K562 (cell line): ENCODE data around the gene ORC3. TPM values are rescaled to one million over a fixed set of nuclear protein-coding genes. Genes with fewer than 3 reads are reported as not detected.

ENCODE experiments used
- ATAC-seq: fragments of 200-7000 bp; cut with Tn5 transposase; 3 replicates; pipeline ENCODE4 v1.9.1; 2020; ENCODE audit warnings: moderate library complexity
- BruUV-seq: library from RNA; stranded (reverse); fragments of 400-500 nt; replicated peaks from 2 replicates; lab custom pipeline; 2021; lab: Mats Ljungman, UMichigan
- CTCF ChIA-PET: fragments of 300-600 bp; formaldehyde crosslinking; extraction: SDS; loops from one replicate; lab custom pipeline; 2021; ENCODE audit warnings: low intra/inter-chr PET ratio; lab: Yijun Ruan, JAX
- POLR2A ChIA-PET: fragments of 300-600, 350-650 bp; sonication (Branson Sonifier 250); formaldehyde crosslinking; extraction: SDS; loops from one replicate; lab custom pipeline; 2021; ENCODE audit warnings: antibody characterized with exemption, inconsistent platforms; lab: Yijun Ruan, JAX
- DNase-seq, 4 experiments: peaks; one replicate each; pipeline versions ENCODE4 v3.0.0 to v3.0.0-alpha.2; 2011 to 2018; ENCODE audit warnings: low spot score in 3 of 4, mixed read lengths in 3 of 4; ENCODE audit errors: extremely low read depth in 1 of 4
- FAIRE-seq: peaks from 2 replicates; lab custom pipeline; 2011; peaks lifted over from hg19 to GRCh38; lab: Jason Lieb, UNC
- H2AFZ ChIP-seq: 2 replicates; pipeline ENCODE4 v1.6.0; 2011; ENCODE audit warnings: low read depth, low read length, control low read depth, inconsistent platforms
- H3K27ac ChIP-seq: fragments of 200-600 bp; 3 replicates; pipeline ENCODE4 v1.8.0; 2011; ENCODE audit warnings: low read depth, mild to moderate bottlenecking, control low read depth, inconsistent platforms, low read length, moderate library complexity, mixed read lengths; ENCODE audit errors: extremely low read depth
- H3K27me3 ChIP-seq, 2 experiments: fragments of 300-600 bp in 1 of 2; 2 replicates in 1 of 2; 3 replicates in 1 of 2; pipeline versions ENCODE4 v1.6.0 to v1.8.0; 2011; ENCODE audit warnings: inconsistent platforms in 2 of 2, low read length in 2 of 2, mild to moderate bottlenecking in 1 of 2, mixed read lengths in 1 of 2, moderate library complexity in 1 of 2; ENCODE audit not compliant: control insufficient read depth in 2 of 2, insufficient read depth in 2 of 2
- H3K36me3 ChIP-seq: fragments of 300-600 bp; 3 replicates; pipeline ENCODE4 v1.8.0; 2011; ENCODE audit warnings: mild to moderate bottlenecking, low read length, inconsistent platforms; ENCODE audit not compliant: control insufficient read depth, insufficient read depth
- H3K4me1 ChIP-seq, 2 experiments: fragments of 200-600 bp in 1 of 2; replicated peaks in 1 of 2; 2 replicates in 1 of 2; 3 replicates in 1 of 2; pipeline versions ENCODE4 v1.5.1 to v1.8.0; 2011; ENCODE audit warnings: inconsistent platforms in 2 of 2, low read length in 2 of 2, mild to moderate bottlenecking in 1 of 2, mixed read lengths in 1 of 2, moderate library complexity in 1 of 2; ENCODE audit not compliant: control insufficient read depth in 2 of 2, insufficient read depth in 2 of 2
- H3K4me2 ChIP-seq: 2 replicates; pipeline ENCODE4 v1.6.1; 2011; ENCODE audit warnings: low read length, control low read depth, inconsistent platforms, mixed read lengths; ENCODE audit not compliant: insufficient read depth
- H3K4me3 ChIP-seq: fragments of 200-600 bp; sonication (generic), shearing (Covaris generic); 2 replicates; pipeline ENCODE4 v1.5.1; 2016; ENCODE audit warnings: control low read depth, inconsistent platforms
- H3K79me2 ChIP-seq: fragments of 200-600 bp; 3 replicates; pipeline ENCODE4 v1.8.0; 2011; ENCODE audit warnings: low read length, inconsistent platforms; ENCODE audit not compliant: control insufficient read depth, insufficient read depth
- H3K9ac ChIP-seq, 2 experiments: 2 replicates each; pipeline versions ENCODE4 v1.6.0 to v1.6.1; 2011; ENCODE audit warnings: low read depth in 2 of 2, low read length in 2 of 2, control low read depth in 1 of 2, inconsistent platforms in 1 of 2, mild to moderate bottlenecking in 1 of 2, mixed read lengths in 1 of 2; ENCODE audit not compliant: insufficient read depth in 1 of 2
- H3K9me1 ChIP-seq: one replicate; pipeline ENCODE4 v1.6.0; 2011; ENCODE audit warnings: inconsistent platforms, mild to moderate bottlenecking, low read length, moderate library complexity; ENCODE audit not compliant: control insufficient read depth, insufficient read depth
- H3K9me3 ChIP-seq: replicated peaks from 2 replicates; pipeline ENCODE4 v1.5.1; 2011; ENCODE audit warnings: low read depth, low read length, inconsistent platforms; ENCODE audit not compliant: control insufficient read depth, insufficient read depth
- H4K20me1 ChIP-seq: replicated peaks from 2 replicates; pipeline ENCODE4 v1.6.1; 2011; ENCODE audit warnings: low read length, inconsistent platforms, mixed read lengths; ENCODE audit not compliant: control insufficient read depth, insufficient read depth
- PHTF2 ChIP-seq: fragments of 250-450 bp; sonication (Bioruptor Pico); IDR thresholded peaks from 2 replicates; pipeline ENCODE4 v1.5.0; 2021; ENCODE audit warnings: mild to moderate bottlenecking
- U2AF1 ChIP-seq: fragments of 200-400 bp; formaldehyde crosslinking; optimal IDR thresholded peaks from 2 replicates; pipeline ENCODE3; 2017; ENCODE audit warnings: mild to moderate bottlenecking, low read depth, low read length, moderate library complexity
- ZNF561 ChIP-seq: fragments of 450-650 bp; formaldehyde crosslinking; conservative IDR thresholded peaks from 2 replicates; pipeline ENCODE4 v1.4.0; 2020; ENCODE audit warnings: mild to moderate bottlenecking, moderate library complexity
- WGBS: fragments of 100-300 bp; shearing (Covaris generic); methylation state at CpG from one replicate; pipeline ENCODE4 v1.1.6; 2016; ENCODE audit warnings: low coverage, mixed read lengths; ENCODE audit not compliant: insufficient coverage; ENCODE audit errors: missing lambda C conversion rate; 5-methylcytosine and 5-hydroxymethylcytosine counted together
- in situ Hi-C: fragments of 300-500 bp; cut with MboI; formaldehyde crosslinking; loops from 4 replicates; pipeline ENCODE4 v1.15.0; 2018; ENCODE audit warnings: inconsistent platforms, mixed read lengths
- intact Hi-C: fragments of 100-400 bp; cut with micrococcal nuclease; formaldehyde crosslinking; loops from 2 replicates; pipeline ENCODE4 v1.14.2; 2022
- polyA plus RNA-seq, 8 experiments: library from polyadenylated mRNA; depleted of rRNA in 4 of 8; stranded (reverse) in 5 of 8; unstranded in 3 of 8; fragments of >200 nt; fragmentation: Nextera tagmentation in 2 of 8; fragmentation: Illumina TruSeq in 1 of 8; extraction: Ambion mirVana in 2 of 8; extraction: Trizol in 1 of 8; gene quantifications; 2 replicates each; pipeline versions ENCODE4 v1.2.1 to v1.2.3, GENCODE V29; 2011 to 2014; ENCODE audit warnings: inconsistent platforms in 1 of 8, missing spikeins in 1 of 8
- total RNA-seq, 7 experiments: library from RNA; depleted of rRNA in 6 of 7; stranded (reverse); fragments of >200 nt in 6 of 7; fragmentation: Illumina TruSeq in 2 of 7; extraction: Trizol in 2 of 7; gene quantifications; 2 replicates each; pipeline versions ENCODE4 v1.2.1 to v1.2.3, GENCODE V29; 2011 to 2021; ENCODE audit warnings: low replicate concordance in 1 of 7
- TF ChIP-seq, protein P1 (sequence below), 2 experiments: fragments of 450-650 bp in 1 of 2; sonication (generic) in 1 of 2; formaldehyde crosslinking; conservative IDR thresholded peaks; 2 replicates each; pipeline versions ENCODE4 v1.4.0 to v1.8.1; 2020 to 2022; ENCODE audit warnings: mild to moderate bottlenecking in 1 of 2, missing genetic modification reagents in 1 of 2
- TF ChIP-seq, protein P2 (sequence below): fragments of 250-450 bp; sonication (Bioruptor Pico); IDR thresholded peaks from 2 replicates; pipeline ENCODE4 v1.4.0; 2020; ENCODE audit warnings: mild to moderate bottlenecking
- TF ChIP-seq, protein P3 (sequence below), 2 experiments: IDR thresholded peaks; 2 replicates each; pipeline ENCODE4 v1.6.1; 2012; ENCODE audit warnings: improper control_type of control experiment in 2 of 2, low read depth in 2 of 2, low read length in 2 of 2, borderline replicate concordance in 1 of 2
- TF ChIP-seq, protein P4 (sequence below): fragments of 250-450 bp; sonication (Bioruptor Pico); IDR thresholded peaks from 2 replicates; pipeline ENCODE4 v1.5.0; 2020; ENCODE audit warnings: mild to moderate bottlenecking, borderline replicate concordance

The ORC3 gene
- total and polyA plus RNA-seq, 9 of the 15 experiments (the other 6 are each of a cell fraction or from before 2014, with no cell fraction given): 28.8 to 159 (median 74.8) TPM

DNA sequence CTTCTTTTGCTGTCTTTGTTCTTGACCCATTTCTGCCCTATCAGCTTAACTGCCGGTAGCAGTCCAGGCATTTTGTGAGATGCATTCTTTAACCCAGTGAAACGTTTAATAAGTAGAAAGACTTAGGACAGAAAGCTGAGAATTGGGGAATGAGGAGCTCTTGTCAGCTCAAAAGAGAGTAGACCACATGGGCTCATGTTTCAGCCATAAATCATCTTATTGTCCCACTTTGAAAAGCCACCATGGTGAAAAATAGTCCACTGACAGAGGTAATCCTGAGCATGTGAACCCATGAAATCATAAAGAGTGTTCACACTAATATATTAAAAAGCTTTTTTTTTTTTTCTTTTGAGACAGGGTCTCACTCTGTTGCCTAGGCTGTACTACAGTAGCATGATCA is 16.3 kb downstream of the ORC3 start (continued):
- TF ChIP-seq, protein P1, sequence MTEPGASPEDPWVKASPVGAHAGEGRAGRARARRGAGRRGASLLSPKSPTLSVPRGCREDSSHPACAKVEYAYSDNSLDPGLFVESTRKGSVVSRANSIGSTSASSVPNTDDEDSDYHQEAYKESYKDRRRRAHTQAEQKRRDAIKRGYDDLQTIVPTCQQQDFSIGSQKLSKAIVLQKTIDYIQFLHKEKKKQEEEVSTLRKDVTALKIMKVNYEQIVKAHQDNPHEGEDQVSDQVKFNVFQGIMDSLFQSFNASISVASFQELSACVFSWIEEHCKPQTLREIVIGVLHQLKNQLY (CRISPR knock-in tag; conservative IDR thresholded peaks at IDR 0.05): no peak
- TF ChIP-seq U2AF1: no peak
- TF ChIP-seq, protein P2, sequence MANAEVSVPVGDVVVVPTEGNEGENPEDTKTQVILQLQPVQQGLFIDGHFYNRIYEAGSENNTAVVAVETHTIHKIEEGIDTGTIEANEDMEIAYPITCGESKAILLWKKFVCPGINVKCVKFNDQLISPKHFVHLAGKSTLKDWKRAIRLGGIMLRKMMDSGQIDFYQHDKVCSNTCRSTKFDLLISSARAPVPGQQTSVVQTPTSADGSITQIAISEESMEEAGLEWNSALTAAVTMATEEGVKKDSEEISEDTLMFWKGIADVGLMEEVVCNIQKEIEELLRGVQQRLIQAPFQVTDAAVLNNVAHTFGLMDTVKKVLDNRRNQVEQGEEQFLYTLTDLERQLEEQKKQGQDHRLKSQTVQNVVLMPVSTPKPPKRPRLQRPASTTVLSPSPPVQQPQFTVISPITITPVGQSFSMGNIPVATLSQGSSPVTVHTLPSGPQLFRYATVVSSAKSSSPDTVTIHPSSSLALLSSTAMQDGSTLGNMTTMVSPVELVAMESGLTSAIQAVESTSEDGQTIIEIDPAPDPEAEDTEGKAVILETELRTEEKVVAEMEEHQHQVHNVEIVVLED (CRISPR knock-in tag): no peak
- TF ChIP-seq, protein P3, sequence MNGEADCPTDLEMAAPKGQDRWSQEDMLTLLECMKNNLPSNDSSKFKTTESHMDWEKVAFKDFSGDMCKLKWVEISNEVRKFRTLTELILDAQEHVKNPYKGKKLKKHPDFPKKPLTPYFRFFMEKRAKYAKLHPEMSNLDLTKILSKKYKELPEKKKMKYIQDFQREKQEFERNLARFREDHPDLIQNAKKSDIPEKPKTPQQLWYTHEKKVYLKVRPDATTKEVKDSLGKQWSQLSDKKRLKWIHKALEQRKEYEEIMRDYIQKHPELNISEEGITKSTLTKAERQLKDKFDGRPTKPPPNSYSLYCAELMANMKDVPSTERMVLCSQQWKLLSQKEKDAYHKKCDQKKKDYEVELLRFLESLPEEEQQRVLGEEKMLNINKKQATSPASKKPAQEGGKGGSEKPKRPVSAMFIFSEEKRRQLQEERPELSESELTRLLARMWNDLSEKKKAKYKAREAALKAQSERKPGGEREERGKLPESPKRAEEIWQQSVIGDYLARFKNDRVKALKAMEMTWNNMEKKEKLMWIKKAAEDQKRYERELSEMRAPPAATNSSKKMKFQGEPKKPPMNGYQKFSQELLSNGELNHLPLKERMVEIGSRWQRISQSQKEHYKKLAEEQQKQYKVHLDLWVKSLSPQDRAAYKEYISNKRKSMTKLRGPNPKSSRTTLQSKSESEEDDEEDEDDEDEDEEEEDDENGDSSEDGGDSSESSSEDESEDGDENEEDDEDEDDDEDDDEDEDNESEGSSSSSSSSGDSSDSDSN (IDR thresholded peaks at IDR 0.05; ENCODE audit: borderline replicate concordance in 1 of 2, low read depth in 2 of 2, low read length in 2 of 2): no peak

DNA sequence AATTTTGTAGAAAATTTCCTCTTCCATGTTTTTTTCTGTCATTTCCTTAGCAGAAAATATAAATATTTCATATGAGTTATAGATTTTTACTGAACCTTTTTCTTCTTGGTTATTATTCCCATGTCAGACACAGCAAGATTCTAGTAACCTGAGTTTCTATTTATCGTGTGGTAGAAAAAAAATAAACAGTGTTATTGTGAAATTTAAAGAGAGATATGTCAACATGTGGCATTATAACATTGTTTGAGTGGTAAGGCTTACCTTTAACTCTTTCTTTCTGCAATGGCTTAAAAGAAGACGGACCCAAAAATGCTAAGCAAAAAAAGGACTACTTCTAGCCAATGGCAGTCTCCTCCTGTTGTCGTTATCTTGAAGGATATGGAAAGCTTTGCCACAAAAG is 18.9 kb downstream of the ORC3 start:
- H3K27ac ChIP-seq: no peak overlapping the region
- ATAC-seq (no peak), FAIRE-seq (peak; percentile 19), DNase-seq (no peak)
- ChIA-PET POLR2A (no interaction called here), CTCF (no interaction called here)
- H3K27me3 ChIP-seq: no peaks in the 10 kb centered on the region
- WGBS: 100% methylated on average over 3 of the region's 3 CpGs
- intact Hi-C loops (no loop called here), in situ Hi-C loops (no loop called here)
- peaks cover 50% of the 10 kb centered on the region; the same call in 2 of the 3 replicates for H3K36me3 ChIP-seq
- no peaks in the 10 kb centered on the region for H3K79me2 ChIP-seq
- H3K4me2 ChIP-seq: no peak overlapping the region
- H3K9me3 ChIP-seq: no peaks in the 10 kb centered on the region
- no peak overlapping the region for H3K4me3 ChIP-seq
- no TSS peak for BruUV-seq
- no peaks in the 10 kb centered on the region for H3K4me1 ChIP-seq
- TF ChIP-seq, protein P4, sequence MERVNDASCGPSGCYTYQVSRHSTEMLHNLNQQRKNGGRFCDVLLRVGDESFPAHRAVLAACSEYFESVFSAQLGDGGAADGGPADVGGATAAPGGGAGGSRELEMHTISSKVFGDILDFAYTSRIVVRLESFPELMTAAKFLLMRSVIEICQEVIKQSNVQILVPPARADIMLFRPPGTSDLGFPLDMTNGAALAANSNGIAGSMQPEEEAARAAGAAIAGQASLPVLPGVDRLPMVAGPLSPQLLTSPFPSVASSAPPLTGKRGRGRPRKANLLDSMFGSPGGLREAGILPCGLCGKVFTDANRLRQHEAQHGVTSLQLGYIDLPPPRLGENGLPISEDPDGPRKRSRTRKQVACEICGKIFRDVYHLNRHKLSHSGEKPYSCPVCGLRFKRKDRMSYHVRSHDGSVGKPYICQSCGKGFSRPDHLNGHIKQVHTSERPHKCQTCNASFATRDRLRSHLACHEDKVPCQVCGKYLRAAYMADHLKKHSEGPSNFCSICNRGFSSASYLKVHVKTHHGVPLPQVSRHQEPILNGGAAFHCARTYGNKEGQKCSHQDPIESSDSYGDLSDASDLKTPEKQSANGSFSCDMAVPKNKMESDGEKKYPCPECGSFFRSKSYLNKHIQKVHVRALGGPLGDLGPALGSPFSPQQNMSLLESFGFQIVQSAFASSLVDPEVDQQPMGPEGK: no peak
- TF ChIP-seq PHTF2: no peak
- no peak for TF ChIP-seq ZNF561
- H4K20me1 ChIP-seq: no peaks in the 10 kb centered on the region
- no peak overlapping the region for H3K9ac ChIP-seq
- H2AFZ ChIP-seq: no peak overlapping the region
- H3K9me1 ChIP-seq: no peaks in the 10 kb centered on the region
